GM18526 (cell line): ENCODE results near the gene HPGD.

Experiments
- POLR2A ChIP-seq: IDR thresholded peaks from 3 replicates; pipeline ENCODE4 v1.6.1; 2011; ENCODE audit not compliant: insufficient read length; ENCODE audit errors: extremely low read depth

Gene HPGD

DNA sequence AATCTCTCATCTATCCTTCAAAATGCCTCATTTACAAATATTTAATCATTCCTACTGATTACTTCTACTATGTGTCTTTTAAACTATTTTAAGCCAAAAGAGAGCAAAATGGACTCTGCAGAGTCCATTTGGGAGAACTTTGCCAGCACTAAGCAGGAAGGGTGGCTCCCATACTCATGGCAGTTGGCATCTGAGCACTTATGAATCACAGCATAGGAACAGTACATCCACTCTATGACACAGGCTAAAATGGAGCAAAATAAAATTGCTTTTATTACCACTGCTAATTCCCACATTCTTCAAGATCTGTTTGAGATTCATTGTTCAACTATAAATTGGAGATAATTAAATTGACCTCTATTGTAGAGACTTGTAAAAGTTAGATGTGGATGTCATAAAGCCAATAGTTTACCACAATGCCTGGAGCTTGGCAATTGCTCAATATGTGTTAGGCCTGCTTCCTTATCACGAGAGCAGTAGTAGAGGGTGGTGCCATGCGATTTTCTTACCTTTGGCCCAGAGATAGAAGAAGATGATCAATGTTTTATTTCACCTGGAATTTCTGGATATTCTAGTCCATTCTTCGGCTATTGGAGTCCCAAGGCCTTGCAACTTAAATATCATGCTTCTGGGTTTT is 19.1 kb downstream of the HPGD start:
- no peak for TF ChIP-seq POLR2A

DNA sequence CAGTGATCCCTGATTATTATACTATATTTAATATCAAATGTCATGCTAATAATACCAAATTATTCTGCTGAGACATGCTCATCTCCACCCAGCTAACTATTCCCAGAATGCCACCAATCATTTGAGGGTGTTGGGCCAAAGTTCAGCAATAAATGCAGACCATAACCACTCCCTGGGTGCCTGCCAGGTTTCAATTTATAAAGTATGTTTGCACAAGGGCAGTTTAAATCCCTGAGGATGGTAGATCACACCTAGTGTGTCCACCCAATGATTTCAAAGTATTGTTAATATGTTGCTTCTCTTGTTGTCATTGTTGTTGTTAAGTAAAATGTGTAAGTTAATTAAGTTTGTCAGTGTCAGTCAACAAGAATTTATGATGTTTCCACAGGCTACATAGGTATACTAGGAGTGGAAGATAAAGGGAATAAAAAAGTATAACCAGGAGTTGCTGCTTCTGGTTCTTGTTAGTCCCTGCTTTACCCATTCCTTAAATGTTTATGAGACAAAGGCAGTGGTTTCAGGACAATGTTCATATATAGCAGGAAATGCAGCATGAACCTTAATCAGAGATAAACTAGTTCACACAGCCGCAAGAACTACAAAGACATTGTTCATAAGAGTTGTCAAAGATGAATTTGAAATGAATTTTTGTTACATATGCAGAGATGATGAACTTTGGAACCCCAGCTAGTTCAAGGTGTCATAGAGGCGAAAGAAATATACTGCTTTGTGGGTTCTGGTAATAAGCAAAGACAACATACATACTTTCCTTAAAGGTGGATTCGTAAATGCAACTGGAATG is 25.5 kb downstream of the HPGD start:
- no peak for TF ChIP-seq POLR2A

GRCh38 chr4:174495626-174496025 is 26.7 kb downstream of the HPGD start:
- no peak for TF ChIP-seq POLR2A

GRCh38 chr4:174494726-174495125 is 27.6 kb downstream of the HPGD start:
- no peak for TF ChIP-seq POLR2A

DNA sequence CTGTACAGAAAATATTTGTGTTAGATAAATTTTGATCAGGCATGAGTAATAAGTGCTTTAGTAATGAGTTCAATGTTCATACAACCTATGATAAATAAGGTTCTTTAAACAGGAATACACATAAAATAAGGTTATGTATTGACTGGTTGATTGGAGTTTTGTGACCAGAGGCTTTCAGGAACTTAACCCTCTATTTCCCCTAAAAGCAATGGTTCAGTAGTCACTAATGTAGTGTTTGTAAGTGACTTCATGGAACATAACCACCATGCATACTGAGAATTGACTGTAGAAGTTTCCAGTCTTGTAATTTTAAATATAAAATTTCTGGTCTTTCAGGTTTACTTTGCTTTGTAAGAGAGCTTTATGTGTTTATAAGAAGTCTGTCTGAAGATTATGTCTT is 28.1 kb downstream of the HPGD start:
- TF ChIP-seq POLR2A: no peak

GRCh38 chr4:174490451-174490961 is 31.8 kb downstream of the HPGD start:
- no peak for TF ChIP-seq POLR2A

GRCh38 chr4:174485025-174485424 is 37.3 kb downstream of the HPGD start:
- no peak for TF ChIP-seq POLR2A

DNA sequence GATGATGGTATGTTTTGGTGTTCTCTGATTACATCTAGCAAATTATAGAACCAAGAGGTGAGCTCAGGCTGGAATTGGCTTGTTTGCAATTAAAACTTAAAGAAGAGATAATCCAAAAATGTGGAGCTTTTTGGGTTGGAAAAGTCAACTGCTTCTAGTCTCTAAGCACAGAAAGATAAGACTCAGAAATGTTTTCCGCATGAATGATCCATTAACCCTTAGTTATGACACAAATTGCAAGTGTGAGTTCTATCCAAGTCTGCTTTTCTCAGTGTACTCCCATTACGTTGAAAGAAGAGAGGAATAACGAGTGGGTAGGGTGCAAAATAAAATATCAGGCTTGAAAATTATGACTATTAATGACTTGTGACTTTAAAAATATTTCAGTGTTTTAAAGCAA is 38.5 kb downstream of the HPGD start:
- no peak for TF ChIP-seq POLR2A

DNA sequence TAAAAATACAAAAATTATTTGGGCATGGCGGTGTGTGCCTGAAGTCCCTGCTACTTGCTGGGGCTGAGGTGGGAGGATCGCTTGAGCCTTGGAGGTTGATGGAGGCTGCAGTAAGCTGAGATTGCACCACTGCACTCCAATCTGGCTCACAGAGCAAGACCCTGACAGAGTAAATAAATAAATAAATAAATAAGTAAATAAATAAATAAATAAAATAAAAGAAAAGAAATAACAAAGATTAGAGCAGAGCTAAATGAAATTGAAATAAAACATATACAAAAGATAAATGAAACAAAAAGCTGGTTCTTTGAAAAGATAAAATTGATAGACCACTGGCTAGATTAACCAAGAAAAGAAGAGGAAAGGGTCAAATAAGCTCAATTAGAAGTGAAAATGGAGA is 43.1 kb downstream of the HPGD start:
- no peak for TF ChIP-seq POLR2A

DNA sequence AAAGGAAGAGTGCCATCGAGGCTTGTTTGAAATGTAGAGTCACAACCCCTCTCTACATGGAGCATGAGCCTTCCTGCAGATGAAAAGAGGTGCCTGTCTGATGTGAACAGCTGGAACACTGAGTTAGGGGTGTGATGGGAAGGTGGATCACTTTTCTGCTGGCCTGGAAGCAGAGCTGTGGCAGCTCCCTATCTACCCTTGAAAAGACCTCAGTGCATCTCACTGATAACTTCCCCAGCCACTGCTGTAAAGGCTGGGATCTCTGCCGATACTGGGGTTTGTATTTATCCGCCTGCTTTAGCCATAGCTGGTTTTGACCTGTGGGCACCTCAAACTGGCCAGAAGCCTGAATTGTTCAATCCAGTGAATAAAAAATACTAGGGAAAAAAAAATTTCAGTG is 46.8 kb downstream of the HPGD start:
- TF ChIP-seq POLR2A: no peak

GRCh38 chr4:174474457-174475075 is 47.7 kb downstream of the HPGD start:
- no peak for TF ChIP-seq POLR2A

GRCh38 chr4:174467107-174467506 is 55.2 kb downstream of the HPGD start:
- TF ChIP-seq POLR2A: no peak

GRCh38 chr4:174464949-174465348 is 57.3 kb downstream of the HPGD start:
- TF ChIP-seq POLR2A: no peak

- no peak for TF ChIP-seq POLR2A
Measured at GRCh38 chr4:174461466-174462106, 60.7 kb downstream of the HPGD start.

GRCh38 chr4:174460684-174461083 is 61.6 kb downstream of the HPGD start:
- no peak for TF ChIP-seq POLR2A

DNA sequence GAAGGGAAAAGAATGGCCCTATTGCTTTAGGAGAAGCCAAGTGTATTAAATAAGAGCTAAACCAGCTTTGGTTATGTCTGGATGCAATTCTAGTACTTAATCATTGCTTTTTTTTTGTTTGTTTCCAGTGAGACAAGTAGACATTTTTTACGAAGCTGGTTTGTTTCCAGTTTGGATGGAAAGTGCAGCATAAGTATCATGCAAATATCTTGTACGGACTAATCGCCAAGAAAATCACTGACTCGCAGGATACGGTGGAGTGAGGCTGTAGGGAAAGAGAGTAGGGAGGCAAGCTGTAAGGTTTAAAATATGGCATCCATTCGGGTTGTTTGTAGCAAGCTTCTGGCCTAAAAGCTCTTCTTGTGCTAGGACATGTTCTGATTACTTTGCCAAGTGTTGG is 64.8 kb downstream of the HPGD start:
- TF ChIP-seq POLR2A: no peak
